GM18907 (cell line): ENCODE data around the gene RAD17.
"Not testable (repeated sequence)": the region's sequence is repeated elsewhere in the genome, so short reads cannot be mapped to it uniquely, and the experiment has no call there.

Experiments used
- ATAC-seq: cut with Tn5 transposase; IDR thresholded peaks from one replicate; pipeline ENCODE4 v1.9.1; 2021; ENCODE audit warnings: mild to moderate bottlenecking, moderate library complexity; ENCODE audit not compliant: unreplicated experiment

Gene RAD17, protein sequence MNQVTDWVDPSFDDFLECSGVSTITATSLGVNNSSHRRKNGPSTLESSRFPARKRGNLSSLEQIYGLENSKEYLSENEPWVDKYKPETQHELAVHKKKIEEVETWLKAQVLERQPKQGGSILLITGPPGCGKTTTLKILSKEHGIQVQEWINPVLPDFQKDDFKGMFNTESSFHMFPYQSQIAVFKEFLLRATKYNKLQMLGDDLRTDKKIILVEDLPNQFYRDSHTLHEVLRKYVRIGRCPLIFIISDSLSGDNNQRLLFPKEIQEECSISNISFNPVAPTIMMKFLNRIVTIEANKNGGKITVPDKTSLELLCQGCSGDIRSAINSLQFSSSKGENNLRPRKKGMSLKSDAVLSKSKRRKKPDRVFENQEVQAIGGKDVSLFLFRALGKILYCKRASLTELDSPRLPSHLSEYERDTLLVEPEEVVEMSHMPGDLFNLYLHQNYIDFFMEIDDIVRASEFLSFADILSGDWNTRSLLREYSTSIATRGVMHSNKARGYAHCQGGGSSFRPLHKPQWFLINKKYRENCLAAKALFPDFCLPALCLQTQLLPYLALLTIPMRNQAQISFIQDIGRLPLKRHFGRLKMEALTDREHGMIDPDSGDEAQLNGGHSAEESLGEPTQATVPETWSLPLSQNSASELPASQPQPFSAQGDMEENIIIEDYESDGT

DNA sequence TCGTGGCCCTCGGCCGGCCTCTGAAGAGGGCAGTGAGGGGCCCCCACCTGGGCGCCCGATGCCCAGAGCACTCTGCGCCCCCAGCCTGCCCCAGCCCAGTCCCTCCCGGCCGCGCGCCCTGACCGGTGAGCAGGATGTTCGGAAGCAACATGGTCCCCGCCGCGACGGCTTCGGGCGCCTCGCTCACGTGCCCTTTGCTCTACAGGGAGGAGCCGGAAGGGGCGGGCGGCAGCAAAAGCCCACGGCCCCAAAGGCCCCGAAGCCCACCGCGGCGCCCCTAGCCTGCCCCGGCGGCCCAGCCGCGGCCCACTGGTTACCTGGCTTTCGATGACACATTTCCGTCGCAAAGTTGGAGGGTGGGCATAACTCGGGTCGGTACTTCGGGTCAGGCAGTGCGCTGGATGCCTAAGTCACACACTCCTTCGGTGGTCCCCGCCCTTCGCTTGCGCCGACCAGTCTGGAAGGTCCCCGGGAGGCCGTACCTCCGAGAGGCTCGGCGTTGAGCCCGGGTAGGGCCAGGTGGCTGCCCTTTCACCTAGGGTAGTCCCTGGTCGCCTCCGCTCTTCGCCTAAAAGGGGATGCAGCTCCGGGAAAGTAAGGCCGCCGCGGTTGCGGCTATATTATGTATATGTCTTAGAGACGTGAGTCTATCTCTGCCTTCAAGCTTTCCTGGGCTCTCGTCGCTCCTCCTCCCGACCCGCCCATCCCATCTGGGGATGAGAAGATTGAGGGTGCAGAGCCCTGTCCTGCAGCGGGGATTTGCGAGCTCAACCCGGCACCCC, at the start of gene RAD17, which contains the start of the genes AK6 and TAF9:
Gene RAD17, plus strand, starts transcription at position 479 of the 782 bp plus-strand sequence. CDS start 2,391 bp downstream, outside the sequence.
Gene AK6, minus strand, starts transcription at position 181 of the 782 bp plus-strand sequence. Its CDS starts 30 bp downstream, at position 151.
Gene TAF9, minus strand, starts transcription at position 181 of the 782 bp plus-strand sequence. CDS start 3,783 bp downstream, outside the sequence.
- peak; percentile 94 for ATAC-seq

DNA sequence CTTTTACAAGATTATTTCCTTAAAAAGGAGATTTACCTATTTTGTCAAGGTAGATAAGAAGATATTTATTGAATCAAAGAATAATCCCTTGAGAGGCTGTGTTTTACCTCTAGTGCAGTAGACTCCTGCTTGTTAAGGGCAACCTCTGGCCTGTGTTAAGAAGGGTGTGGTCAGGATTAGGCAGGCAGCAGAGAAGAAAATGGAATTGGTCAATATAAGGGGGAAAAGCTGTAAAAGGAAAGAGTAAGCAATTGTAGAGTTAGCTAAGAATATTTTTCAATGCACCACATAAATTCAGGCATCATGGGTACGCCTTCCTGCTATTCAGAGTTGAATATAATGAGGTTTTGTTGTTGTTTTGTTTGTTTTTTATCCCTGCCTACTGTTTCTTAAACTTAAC, 43.3 kb upstream of the RAD17 start:
- no peak for ATAC-seq

DNA sequence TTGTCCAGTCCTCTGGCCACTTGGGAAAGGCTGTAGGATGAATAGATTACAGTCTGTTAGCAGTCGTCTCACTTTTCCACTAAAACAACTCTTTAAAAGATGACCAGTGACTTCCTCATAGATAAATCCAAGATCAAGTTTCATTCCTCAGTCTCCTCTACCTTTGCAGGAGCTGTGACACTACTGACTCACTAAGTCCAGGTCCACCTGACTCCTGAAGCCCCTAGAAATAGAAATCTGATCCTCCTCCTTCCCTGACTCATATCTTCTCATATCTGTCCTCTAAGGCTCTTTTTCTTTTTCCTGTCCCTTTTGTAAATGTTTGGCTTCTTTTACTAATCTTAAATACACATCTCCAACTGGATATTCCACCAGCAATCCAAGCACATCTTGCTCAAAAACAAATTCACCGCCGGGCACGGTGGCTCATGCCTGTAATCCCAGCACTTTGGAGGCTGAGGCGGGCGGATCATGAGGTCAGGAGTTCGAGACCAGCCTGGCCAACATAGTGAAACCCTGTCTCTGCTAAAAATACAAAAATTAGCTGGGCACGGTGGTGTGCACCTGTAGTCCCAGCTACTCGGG, 39.6 kb upstream of the RAD17 start:
- no peak for ATAC-seq

DNA sequence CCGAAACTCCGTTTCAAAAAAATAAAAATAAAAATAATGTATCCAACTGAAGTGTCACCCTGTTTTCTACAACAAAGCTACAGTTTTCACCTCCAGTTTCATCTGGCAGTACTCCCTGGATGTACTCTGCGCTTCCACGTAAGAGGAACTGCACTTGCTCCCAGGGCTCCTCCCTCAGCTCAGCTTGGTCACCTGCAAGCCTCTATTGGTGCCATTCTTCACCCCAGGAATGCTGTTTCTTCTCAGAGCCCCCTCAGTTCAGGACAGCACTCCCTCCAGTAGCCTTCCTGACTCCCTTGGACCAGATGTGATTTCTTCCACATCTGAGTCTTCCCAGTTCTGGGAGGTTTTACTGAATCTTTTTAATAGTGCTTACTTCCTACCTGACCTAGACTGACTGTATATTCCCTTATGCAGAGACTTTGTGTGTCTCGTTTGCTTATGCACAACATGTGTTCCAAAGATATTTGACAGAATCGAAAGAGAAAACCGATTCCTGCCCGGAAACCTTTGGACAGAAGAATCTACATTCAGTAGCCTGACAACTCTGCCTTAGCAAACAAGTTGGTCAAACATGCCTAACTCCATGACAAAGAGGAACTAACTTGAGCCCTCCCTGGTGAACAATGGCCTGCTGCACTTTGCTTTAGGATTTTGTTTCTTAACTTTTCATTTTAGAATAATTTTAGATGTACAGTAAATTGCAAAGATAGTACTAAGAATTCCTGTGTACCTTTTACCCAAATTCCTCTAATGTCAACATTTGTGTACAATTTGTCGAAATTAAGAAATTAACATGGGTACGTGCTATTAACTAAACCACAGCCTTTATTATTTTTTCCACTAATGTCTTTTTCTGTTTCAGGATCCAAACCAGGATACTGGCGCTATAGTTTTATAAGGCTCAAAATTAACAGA, 37.8 kb upstream of the RAD17 start:
- no peak for ATAC-seq

DNA sequence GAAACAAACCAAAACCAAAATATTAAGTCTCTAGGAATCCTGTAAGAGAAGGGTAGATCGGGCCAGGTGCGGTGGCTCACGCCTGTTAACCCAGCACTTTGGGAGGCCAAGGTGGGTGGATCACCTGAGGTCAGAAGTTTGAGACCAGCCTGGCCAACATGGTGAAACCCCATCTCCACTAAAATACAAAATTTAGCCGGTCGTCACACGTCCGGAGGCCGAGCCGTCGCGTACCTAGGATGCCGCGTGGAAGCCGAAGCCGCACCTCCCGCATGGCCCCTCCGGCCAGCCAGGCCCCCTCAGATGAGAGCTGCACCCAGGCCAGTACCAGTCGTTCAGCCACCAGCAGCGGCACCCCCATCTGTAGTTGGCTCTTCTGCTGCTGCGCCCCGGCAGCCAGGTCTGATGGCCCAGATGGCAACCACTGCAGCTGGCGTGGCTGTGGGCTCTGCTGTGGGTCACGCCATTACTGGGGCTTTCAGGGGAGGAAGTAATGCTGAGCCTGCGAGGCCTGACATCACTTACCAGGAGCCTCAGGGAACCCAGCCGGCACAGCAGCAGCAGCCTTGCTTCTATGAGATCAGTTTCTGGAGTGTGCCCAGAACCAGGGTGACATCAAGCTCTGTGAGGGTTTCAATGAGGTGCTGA, 35.8 kb upstream of the RAD17 start:
- ATAC-seq = not testable (repeated sequence)

DNA sequence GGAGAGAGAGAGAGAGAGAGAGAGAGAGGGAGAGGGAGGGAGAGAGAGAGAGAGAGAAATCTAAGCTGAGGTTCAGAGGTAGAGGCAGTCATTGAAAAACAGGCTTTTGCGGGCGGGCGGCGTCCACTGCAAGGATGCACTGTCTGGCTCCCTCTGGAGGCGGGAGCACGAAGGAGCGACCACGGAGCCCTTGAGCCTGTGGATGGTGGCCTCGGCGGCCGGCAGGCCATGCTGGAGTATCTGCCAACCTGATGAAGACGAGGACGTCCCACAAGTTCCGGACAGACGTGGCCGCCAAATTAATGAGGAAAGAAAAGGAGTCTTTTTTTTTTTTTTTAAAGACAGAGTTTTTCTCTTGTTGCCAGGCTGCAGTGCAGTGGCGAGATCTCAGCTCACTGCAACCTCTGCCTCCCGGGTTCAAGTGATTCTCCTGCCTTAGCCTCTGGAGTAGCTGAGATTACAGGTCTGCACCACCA, 34.8 kb upstream of the RAD17 start:
- ATAC-seq = peak; percentile 70

DNA sequence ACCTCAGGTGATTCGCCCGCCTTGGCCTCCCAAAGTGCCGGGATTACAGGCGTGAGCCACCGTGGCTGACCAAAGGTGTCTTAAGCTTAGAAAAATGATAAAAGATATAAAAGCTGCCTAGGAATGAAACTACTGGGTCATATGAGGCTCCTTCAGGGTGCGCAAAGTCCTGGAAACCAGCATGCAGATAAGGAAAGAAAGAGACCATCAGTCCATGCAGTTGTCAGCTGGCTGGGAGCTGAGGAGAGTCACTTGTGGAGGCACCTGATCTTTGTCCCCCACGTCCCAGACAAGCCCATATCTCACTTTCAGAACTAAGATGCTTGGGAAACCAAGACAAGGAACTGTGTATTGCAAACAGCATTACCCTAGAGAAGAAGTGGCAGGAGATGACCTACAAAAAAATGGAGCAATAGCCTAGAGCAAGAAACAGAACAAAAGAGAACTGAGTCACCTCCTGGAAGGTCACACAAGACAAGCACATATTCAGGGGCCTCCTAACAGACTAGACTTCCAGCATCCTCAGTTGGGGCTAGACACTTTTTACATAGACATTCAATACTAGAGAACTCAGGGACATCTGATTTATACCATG, 34.2 kb upstream of the RAD17 start:
- ATAC-seq = no peak

DNA sequence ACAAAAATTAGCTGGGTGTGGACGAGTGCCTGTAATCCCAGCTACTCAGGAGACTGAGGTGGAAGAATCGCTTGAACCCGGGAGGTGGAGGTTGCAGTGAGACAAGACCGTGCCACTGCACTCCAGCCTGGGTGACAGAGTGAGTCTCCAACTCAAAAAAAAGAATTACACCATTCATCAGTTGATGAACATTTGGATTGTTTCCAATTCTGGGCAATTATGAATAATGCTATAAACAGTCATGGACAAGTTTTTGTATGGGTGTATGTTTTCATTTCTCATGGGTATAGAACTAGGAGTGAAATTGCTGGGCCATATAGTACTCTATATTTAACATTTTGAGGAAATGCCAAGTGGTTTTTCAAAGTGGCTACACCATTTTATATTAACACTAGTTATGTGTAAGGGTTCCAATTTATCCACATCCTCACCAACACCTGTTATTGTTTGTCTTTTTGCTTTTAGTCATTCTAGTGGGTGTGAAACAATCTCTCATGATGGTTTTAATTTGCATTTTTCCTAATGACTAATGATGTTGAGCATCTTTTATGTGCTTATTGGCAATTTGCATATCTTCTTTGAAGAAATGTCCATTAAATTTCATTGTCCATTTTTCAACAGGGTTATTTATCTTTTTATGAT, 28.0 kb upstream of the RAD17 start:
- no peak for ATAC-seq

DNA sequence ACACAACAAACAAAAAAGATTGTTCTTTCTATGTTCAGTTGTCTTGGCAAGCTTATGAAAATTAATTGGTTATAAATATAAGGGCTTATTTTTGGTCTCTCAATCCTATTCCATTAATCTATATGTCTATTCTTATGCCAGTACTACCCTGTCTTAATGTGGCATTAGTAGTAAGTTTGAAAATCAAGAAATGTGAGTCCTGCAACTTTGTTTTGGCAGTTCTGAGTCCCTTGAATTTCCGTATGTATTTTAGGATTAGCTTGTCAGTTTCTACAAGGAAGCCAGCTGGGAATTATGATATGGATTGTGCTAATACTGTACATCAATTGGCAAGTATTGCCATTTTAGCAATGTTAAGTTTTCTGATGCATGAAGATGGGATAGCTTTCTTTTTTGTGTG, 26.5 kb upstream of the RAD17 start:
- no peak for ATAC-seq

DNA sequence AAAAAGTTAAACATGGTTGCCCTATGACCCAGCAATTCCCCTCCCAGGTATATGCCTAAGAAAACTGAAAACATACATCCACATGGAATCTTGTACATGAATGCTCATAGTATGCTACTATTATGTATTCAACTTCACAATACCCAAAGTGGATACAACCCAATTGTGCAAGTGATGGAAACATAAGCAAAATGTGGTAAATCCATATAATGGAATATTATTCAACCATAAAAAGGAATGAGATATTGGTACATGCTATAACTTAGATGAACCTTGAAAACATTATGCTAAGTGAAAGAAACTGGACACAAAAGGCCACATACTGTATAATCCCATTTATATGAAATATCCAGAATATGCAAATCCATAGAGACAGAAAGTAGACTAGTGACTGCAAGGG, 19.0 kb upstream of the RAD17 start:
- no peak for ATAC-seq

DNA sequence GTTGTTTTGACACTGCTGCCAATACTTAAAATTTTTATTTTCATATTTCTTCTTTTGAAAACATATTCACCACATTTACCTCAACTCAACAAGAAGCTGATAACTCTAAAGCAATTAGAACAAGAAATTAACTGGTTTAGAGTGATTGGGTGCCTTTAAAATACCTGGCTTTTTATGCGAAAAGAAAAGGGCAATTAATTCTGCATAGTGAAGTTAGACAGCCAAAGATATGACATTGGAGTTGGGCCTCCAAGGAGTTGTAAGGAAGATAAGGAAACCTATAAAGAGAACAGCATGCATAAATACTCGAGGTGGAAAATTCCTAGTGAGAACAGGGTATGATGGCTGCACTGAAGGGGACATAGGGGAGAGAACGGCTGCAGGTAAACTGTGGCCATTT, 9.9 kb upstream of the RAD17 start:
- no peak for ATAC-seq

DNA sequence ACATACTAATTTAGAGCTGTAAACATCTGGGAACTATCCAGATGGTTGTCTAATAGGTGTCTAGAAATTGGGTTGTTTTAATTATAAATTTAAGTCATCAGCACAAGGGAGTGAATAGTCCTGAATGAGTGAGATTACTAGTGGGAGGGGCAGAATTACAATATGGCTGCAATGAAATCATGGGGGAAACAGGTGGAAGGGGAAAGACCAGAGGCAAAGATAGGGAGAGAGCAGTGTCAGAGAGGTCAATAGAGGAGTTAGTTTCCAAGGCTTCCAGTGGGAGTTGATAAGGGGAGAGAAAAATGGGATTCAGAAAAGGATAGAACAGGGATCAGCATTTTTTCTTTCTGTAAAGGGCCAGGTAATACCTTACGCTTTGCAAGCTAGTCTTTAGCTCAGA, 9.2 kb upstream of the RAD17 start:
- no peak for ATAC-seq

DNA sequence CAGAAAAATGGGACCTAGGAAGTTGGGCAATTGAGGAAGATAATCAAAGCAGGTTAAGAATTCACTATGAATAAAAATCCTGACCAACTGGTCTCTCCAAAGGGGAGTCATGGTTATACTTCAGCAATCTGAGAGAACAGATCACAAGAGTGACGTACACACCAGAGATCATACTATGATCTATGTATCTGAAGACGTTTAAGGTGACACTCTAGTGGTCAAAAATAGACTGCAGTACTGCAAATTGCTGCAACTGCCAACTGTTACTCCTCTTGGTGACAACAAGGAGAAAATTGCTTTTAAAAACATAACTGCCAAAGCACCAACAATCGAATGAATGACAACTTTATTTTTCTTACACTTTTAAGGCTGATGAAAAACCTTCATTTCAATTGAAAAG, 5.2 kb upstream of the RAD17 start:
- no peak for ATAC-seq

DNA sequence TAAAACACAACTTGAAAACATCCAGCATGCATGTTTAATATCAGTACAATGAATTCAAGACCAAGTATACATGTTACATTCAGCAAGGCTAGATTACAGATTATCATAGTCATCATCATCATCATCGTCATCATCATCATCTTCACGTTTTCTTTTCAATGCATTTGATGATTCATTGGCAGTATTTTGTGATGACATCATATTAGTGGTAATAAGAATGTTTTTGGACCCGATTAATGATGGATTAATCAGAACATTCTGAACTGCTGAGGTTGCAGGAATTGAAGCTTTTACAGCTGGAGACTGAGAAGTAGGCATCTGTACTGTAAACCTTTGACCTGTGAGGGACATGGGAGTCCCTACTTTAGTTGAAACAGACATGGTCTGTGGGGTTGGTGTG, 4.8 kb upstream of the RAD17 start:
- ATAC-seq = no peak

DNA sequence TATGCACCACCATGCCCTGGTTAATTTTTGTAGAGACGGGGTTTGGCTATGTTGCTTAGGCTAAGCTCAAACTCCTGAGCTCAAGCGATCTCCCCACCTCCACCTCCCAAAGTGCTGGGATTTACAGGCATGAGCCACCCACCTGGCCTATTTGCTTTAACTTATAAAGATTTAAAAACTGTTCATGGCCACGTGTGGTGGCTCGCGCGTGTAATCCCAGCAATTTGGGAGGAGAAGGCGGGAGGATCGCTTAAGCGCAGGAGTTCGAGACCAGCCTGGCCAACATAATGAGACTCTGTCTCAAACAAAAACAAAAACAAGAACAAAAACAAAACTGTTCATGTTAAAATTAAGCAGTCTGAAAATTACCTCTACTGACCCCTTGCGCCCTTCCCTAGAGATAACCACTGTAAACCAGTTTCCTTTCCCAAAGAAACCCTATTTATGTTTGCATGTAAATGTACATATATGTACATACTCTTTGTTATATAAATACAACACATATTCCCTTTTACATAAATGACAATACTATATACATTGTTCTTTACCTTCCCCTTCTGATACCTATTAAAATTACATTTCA, 1.8 kb upstream of the RAD17 start:
- no peak for ATAC-seq

DNA sequence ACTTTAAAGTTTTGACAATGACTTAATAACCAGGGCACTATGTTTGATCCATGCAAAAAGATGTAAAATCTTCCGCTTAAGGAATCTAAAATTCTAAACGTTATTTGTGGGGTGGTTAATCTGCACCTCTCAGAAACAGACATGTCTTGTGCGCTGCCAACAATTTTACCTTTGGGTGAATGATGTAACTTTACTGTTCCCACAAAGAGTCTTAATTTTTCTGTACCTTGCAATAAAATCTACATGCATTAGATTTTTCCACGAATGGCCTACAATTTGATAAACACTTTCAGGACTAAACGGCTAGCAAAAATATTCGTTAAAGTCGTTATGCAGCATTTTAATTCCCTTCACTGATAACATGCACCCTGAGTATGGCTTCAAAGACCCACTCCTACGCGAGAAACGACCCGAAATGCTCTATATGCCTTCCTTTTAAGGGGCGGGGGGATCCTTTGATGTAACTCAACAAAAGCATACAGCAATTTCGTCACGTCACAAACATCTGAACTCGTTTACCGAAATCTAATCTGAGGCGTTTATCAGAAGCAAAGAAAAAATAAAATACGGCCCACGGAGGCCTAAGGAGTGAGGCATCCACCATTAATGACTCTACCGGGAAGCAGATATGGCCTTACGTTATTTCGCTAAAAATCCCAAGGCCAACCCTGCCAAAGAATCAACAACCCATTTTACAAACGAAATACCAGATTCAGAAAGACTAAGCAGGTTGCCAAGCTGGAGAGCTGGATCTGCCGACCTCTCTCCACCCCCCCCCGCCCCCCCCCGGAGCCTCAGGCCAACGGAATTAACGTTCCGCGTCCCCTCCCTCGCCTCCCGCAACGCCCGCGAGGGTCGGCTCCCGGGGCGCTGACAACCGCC, 919 bp upstream of the RAD17 start:
- no peak for ATAC-seq

DNA sequence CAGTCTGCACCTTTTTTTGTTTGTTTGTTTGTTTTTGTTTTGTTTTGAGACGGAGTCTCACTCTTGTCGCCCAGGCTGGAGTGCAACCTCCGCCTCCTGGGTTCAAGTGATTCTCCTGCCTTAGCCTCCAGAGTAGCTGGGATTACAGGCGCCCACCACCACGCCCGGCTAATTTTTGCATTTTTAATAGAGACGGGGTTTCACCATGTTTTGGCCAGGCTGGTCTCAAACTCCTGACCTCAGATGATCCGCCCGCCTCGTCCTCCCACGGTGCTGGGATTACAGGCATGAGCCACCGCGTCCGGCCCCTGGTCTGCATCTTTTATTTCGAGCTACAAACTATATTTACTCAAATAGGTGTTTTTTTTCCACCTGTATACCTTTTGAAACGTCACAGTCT, 717 bp downstream of the RAD17 start:
- not testable (repeated sequence) for ATAC-seq
